ENCODE data around the gene CTXND1. TPM values are rescaled to one million over a fixed set of nuclear protein-coding genes. Genes with fewer than 3 reads are reported as not detected.

The CTXND1 gene
- total and polyA plus RNA-seq, 2 of the 8 experiments (the other 6 are each of a cell fraction or from before 2014, with no cell fraction given): 0.03 TPM; not detected in 1

DNA sequence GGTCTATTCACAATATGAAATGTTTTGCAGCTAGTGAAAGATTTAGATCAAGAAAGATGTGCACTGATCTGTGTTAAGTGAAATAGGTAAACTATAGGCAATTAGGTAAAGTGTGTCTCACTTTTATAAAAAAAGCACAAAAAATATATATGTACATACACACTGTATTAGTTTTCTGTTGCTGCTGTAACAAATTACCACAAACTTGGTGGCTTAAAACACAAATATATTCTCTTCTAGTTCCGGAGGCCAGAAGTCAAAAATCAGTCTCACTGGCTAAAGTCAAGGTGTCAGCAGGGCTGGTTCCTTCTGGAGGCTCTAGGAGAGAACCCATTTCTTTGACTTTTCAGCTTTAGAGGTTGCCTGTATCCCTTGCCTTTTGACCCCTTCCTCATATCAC is 88.1 kb downstream of the CTXND1 start (continued):
- TF ChIP-seq, protein P1, sequence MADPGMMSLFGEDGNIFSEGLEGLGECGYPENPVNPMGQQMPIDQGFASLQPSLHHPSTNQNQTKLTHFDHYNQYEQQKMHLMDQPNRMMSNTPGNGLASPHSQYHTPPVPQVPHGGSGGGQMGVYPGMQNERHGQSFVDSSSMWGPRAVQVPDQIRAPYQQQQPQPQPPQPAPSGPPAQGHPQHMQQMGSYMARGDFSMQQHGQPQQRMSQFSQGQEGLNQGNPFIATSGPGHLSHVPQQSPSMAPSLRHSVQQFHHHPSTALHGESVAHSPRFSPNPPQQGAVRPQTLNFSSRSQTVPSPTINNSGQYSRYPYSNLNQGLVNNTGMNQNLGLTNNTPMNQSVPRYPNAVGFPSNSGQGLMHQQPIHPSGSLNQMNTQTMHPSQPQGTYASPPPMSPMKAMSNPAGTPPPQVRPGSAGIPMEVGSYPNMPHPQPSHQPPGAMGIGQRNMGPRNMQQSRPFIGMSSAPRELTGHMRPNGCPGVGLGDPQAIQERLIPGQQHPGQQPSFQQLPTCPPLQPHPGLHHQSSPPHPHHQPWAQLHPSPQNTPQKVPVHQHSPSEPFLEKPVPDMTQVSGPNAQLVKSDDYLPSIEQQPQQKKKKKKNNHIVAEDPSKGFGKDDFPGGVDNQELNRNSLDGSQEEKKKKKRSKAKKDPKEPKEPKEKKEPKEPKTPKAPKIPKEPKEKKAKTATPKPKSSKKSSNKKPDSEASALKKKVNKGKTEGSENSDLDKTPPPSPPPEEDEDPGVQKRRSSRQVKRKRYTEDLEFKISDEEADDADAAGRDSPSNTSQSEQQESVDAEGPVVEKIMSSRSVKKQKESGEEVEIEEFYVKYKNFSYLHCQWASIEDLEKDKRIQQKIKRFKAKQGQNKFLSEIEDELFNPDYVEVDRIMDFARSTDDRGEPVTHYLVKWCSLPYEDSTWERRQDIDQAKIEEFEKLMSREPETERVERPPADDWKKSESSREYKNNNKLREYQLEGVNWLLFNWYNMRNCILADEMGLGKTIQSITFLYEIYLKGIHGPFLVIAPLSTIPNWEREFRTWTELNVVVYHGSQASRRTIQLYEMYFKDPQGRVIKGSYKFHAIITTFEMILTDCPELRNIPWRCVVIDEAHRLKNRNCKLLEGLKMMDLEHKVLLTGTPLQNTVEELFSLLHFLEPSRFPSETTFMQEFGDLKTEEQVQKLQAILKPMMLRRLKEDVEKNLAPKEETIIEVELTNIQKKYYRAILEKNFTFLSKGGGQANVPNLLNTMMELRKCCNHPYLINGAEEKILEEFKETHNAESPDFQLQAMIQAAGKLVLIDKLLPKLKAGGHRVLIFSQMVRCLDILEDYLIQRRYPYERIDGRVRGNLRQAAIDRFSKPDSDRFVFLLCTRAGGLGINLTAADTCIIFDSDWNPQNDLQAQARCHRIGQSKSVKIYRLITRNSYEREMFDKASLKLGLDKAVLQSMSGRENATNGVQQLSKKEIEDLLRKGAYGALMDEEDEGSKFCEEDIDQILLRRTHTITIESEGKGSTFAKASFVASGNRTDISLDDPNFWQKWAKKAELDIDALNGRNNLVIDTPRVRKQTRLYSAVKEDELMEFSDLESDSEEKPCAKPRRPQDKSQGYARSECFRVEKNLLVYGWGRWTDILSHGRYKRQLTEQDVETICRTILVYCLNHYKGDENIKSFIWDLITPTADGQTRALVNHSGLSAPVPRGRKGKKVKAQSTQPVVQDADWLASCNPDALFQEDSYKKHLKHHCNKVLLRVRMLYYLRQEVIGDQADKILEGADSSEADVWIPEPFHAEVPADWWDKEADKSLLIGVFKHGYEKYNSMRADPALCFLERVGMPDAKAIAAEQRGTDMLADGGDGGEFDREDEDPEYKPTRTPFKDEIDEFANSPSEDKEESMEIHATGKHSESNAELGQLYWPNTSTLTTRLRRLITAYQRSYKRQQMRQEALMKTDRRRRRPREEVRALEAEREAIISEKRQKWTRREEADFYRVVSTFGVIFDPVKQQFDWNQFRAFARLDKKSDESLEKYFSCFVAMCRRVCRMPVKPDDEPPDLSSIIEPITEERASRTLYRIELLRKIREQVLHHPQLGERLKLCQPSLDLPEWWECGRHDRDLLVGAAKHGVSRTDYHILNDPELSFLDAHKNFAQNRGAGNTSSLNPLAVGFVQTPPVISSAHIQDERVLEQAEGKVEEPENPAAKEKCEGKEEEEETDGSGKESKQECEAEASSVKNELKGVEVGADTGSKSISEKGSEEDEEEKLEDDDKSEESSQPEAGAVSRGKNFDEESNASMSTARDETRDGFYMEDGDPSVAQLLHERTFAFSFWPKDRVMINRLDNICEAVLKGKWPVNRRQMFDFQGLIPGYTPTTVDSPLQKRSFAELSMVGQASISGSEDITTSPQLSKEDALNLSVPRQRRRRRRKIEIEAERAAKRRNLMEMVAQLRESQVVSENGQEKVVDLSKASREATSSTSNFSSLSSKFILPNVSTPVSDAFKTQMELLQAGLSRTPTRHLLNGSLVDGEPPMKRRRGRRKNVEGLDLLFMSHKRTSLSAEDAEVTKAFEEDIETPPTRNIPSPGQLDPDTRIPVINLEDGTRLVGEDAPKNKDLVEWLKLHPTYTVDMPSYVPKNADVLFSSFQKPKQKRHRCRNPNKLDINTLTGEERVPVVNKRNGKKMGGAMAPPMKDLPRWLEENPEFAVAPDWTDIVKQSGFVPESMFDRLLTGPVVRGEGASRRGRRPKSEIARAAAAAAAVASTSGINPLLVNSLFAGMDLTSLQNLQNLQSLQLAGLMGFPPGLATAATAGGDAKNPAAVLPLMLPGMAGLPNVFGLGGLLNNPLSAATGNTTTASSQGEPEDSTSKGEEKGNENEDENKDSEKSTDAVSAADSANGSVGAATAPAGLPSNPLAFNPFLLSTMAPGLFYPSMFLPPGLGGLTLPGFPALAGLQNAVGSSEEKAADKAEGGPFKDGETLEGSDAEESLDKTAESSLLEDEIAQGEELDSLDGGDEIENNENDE (IDR thresholded peaks at IDR 0.05; ENCODE audit: insufficient replicate concordance, low read length): no peak
- TF ChIP-seq HDAC6 (IDR thresholded peaks at IDR 0.05; ENCODE audit: low read depth, low read length): no peak

All from H1 (cell line).